Caco-2 (cell line): ENCODE measurements around the gene AHRR. TPM values are rescaled to one million over a fixed set of nuclear protein-coding genes. Genes with fewer than 3 reads are reported as not detected.

ENCODE experiments used
- BruUV-seq: library from RNA; stranded (reverse); fragments of 400-500 nt; replicated peaks from 2 replicates; lab custom pipeline; 2021; lab: Mats Ljungman, UMichigan
- CTCF ChIA-PET: fragments of 300-600 bp; sonication (Branson Sonifier 250); formaldehyde crosslinking; loops from one replicate; lab custom pipeline; 2022; ENCODE audit warnings: antibody characterized with exemption; lab: Charles Lee
- POLR2A ChIA-PET: fragments of 300-600 bp; sonication (Branson Sonifier 250); formaldehyde crosslinking; loops from one replicate; lab custom pipeline; 2022; ENCODE audit warnings: antibody characterized with exemption; lab: Charles Lee
- DNase-seq, 2 experiments: peaks; one replicate each; pipeline versions ENCODE4 v3.0.0 to v3.0.0-alpha.2; 2020 to 2022
- H3K27me3 ChIP-seq: replicated peaks from 2 replicates; pipeline ENCODE4 v1.6.0; 2011; ENCODE audit warnings: low read length; ENCODE audit not compliant: control insufficient read depth, insufficient read depth
- H3K36me3 ChIP-seq: 2 replicates; pipeline ENCODE4 v1.5.1; 2011; ENCODE audit warnings: low read length; ENCODE audit not compliant: control insufficient read depth, insufficient read depth
- H3K4me1 ChIP-seq: fragments of 250-450 bp; sonication (Bioruptor Pico); 2 replicates; pipeline ENCODE4 v1.5.1; 2020; ENCODE audit warnings: mild to moderate bottlenecking
- H3K4me3 ChIP-seq: 2 replicates; pipeline ENCODE4 v1.5.1; 2011; ENCODE audit warnings: low read depth, mild to moderate bottlenecking, control low read depth, low read length
- H3K9me3 ChIP-seq: fragments of 250-450 bp; sonication (Bioruptor Pico); 2 replicates; pipeline ENCODE4 v1.5.1; 2020; ENCODE audit warnings: mild to moderate bottlenecking, moderate library complexity
- H3K27ac Mint-ChIP-seq: one replicate; pipeline ENCODE4 v1.8.0; 2022; ENCODE audit warnings: mixed read lengths; ENCODE audit not compliant: unreplicated experiment
- H3K27me3 Mint-ChIP-seq: one replicate; pipeline ENCODE4 v1.8.0; 2022; ENCODE audit warnings: mixed read lengths; ENCODE audit not compliant: insufficient read depth, unreplicated experiment
- H3K36me3 Mint-ChIP-seq: one replicate; pipeline ENCODE4 v1.8.0; 2022; ENCODE audit warnings: mild to moderate bottlenecking, mixed read lengths; ENCODE audit not compliant: insufficient read depth, unreplicated experiment
- H3K4me1 Mint-ChIP-seq: one replicate; pipeline ENCODE4 v1.8.0; 2022; ENCODE audit warnings: low read depth, mixed read lengths; ENCODE audit not compliant: unreplicated experiment
- H3K4me3 Mint-ChIP-seq: one replicate; pipeline ENCODE4 v1.8.0; 2022; ENCODE audit warnings: mild to moderate bottlenecking, moderate library complexity, mixed read lengths; ENCODE audit not compliant: unreplicated experiment
- H3K9me3 Mint-ChIP-seq: one replicate; pipeline ENCODE4 v1.8.0; 2022; ENCODE audit warnings: mixed read lengths; ENCODE audit not compliant: unreplicated experiment
- CTCF ChIP-seq, 2 experiments: fragments of 200-600 bp in 1 of 2; IDR thresholded peaks; 1 replicate in 1 of 2; 2 replicates in 1 of 2; pipeline versions ENCODE4 v1.5.1 to v1.8.0; 2011 to 2022; ENCODE audit warnings: antibody characterized with exemption in 1 of 2, control low read depth in 1 of 2, inconsistent platforms in 1 of 2, low read depth in 1 of 2, low read length in 1 of 2, mild to moderate bottlenecking in 1 of 2, moderate library complexity in 1 of 2; ENCODE audit not compliant: insufficient read depth in 1 of 2, severe bottlenecking in 1 of 2, unreplicated experiment in 1 of 2
- intact Hi-C: fragments of 100-400 bp; cut with micrococcal nuclease; formaldehyde crosslinking; loops from one replicate; pipeline ENCODE4 v1.10.0; 2022; ENCODE audit not compliant: unreplicated experiment
- total RNA-seq: library from RNA; stranded (reverse); gene quantifications from 2 replicates; pipeline ENCODE4 v1.2.3, GENCODE V29; 2022

The AHRR gene
- total RNA-seq, 1 experiment from 2014 or later = 1.1 TPM

DNA sequence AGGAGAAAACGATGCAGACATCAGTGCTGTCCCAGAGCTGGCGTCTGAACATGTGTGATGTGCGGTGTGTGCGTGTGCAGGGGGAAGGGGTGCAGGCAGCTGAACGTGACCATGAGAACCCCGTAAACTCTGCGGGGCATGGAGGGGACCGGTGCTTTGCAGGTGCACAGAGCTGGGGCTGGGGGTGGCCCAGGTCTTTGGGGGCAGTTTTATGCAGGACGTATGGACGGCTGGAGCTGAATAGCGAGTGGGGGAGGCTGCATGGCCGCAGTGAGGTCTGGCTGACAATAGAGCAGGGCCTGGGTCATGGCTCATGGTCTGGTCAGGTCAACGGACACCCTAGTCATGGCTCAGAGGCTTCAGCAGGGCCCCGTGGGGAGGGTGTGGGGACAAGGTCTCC is 118.1 kb downstream of the AHRR start:
- BruUV-seq = no TSS peak
- TF ChIP-seq CTCF (IDR thresholded peaks at IDR 0.05; ENCODE audit: insufficient read depth in 1 of 2, low read depth in 1 of 2, low read length in 1 of 2, severe bottlenecking in 1 of 2, unreplicated experiment in 1 of 2) = no peak
- Histone ChIP-seq H3K36me3 (no peaks in the 10 kb centered on the region), H3K27me3 (no peaks in the 10 kb centered on the region), H3K4me3 (no peak overlapping the region), H3K4me1 (no peaks in the 10 kb centered on the region), H3K9me3 (no peaks in the 10 kb centered on the region)
- Mint-ChIP-seq H3K27me3 (peaks cover 5% of the 10 kb centered on the region), H3K36me3 (peaks cover 8% of the 10 kb centered on the region), H3K27ac (no peak overlapping the region), H3K9me3 (no peaks in the 10 kb centered on the region), H3K4me1 (no peaks in the 10 kb centered on the region), H3K4me3 (no peak overlapping the region)
- ChIA-PET POLR2A (no interaction called here), CTCF (interaction anchor here (0.9 kb wide), 1 partner anchor 8 kb away, joined by 3 read pairs; no protein-coding TSS in a partner anchor)
- intact Hi-C loops = loop anchor here (10.0 kb wide), 1 partner anchor 175 kb away; the partner anchor contains the start of gene CEP72
- DNase-seq = peak in 1 of 2 experiments; percentile 28

- no peaks in the 10 kb centered on the region for H3K4me1 ChIP-seq
- Mint-ChIP-seq H3K9me3 (no peaks in the 10 kb centered on the region), H3K36me3 (peaks cover 11% of the 10 kb centered on the region), H3K27me3 (peaks cover 3% of the 10 kb centered on the region), H3K4me1 (no peaks in the 10 kb centered on the region), H3K27ac (no peak overlapping the region), H3K4me3 (no peak overlapping the region)
- no peaks in the 10 kb centered on the region for H3K9me3 ChIP-seq
- POLR2A ChIA-PET = no interaction called here
- no peak for TF ChIP-seq CTCF (IDR thresholded peaks at IDR 0.05; ENCODE audit: insufficient read depth in 1 of 2, low read depth in 1 of 2, low read length in 1 of 2, severe bottlenecking in 1 of 2, unreplicated experiment in 1 of 2)
- BruUV-seq = no TSS peak
- no peak overlapping the region for H3K4me3 ChIP-seq
- CTCF ChIA-PET = no interaction called here
- intact Hi-C loops = loop anchor here (10.0 kb wide), 1 partner anchor 174 kb away; the partner anchor contains the start of gene CEP72
- DNase-seq = no peak
- no peaks in the 10 kb centered on the region for H3K36me3 ChIP-seq
- H3K27me3 ChIP-seq = no peaks in the 10 kb centered on the region
Observed at GRCh38 chr5:440401-441201, 119.1 kb downstream of the AHRR start.

DNA sequence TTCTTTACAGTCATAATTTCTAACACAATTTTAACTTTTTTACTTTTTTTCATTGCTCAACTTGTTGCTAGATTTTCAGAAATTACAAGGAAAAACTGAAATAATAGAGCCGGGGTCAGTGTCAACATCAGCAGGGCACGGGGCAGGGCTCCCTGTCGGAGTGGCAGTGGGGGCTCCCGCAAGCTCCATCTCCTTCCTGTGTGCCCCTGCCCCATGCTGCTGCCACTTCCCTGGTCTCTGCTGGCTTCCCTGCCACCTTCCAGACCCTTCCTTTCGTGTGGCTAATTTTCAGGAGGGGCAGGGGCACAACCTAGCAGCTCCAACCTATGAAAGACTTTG is 120.5 kb downstream of the AHRR start:
- no peaks in the 10 kb centered on the region for H3K36me3 ChIP-seq
- POLR2A ChIA-PET = no interaction called here

More for the DNA sequence above, 120.5 kb downstream of the AHRR start:
- Mint-ChIP-seq H3K27ac (no peak overlapping the region), H3K27me3 (peaks cover 2% of the 10 kb centered on the region), H3K9me3 (no peaks in the 10 kb centered on the region), H3K4me3 (peak overlapping the region; percentile 89), H3K4me1 (no peaks in the 10 kb centered on the region), H3K36me3 (peaks cover 17% of the 10 kb centered on the region)
- no peaks in the 10 kb centered on the region for H3K4me1 ChIP-seq
- no peaks in the 10 kb centered on the region for H3K27me3 ChIP-seq
- DNase-seq = no peak
- no peaks in the 10 kb centered on the region for H3K9me3 ChIP-seq
- peak overlapping the region; percentile 97 for H3K4me3 ChIP-seq
- intact Hi-C loops = loop anchor here (10.0 kb wide), 1 partner anchor 173 kb away; the partner anchor contains the start of gene CEP72
- BruUV-seq = no TSS peak
- TF ChIP-seq CTCF (IDR thresholded peaks at IDR 0.05; ENCODE audit: insufficient read depth in 1 of 2, low read depth in 1 of 2, low read length in 1 of 2, severe bottlenecking in 1 of 2, unreplicated experiment in 1 of 2) = no peak
- CTCF ChIA-PET = no interaction called here
